ENCODE results near the gene ZSCAN26. TPM values are rescaled to one million over a fixed set of nuclear protein-coding genes. Genes with fewer than 3 reads are reported as not detected.

ZSCAN26 gene
- total RNA-seq, 4 donors from 2014 or later, result 11.4 to 19.5 (median 14.8) TPM

DNA sequence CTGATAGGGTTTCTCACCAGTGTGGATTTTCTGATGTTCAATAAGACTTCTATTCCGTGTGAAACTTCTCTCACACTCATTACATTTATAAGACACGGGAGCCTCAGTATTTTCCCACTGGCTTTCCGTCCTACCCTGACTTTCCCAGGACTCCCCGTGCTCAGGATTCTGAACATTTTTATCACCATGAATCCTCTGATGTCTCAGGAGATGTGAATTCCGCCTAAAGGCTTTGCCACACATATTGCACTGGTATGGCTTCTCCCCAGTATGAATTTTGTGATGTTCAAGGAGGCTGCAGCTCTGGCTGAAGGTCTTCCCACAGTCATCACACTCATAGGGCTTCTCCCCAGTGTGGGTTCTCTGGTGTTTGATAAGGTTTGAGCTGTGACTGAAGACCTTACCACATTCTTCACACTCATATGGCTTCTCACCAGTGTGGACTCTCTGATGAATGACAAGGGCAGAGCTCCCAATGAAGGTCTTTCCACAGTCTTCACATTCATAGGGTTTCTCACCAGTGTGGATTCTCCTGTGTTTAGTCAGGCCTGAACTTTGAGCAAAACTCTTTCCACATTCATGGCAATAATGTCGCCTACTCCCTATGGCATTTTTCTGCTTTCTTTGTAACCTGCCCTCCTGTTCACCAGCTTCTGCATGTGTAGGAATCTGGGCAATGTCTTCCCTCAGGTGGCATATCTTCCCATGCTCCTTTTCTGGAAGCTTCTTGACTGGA is 21.6 kb upstream of the ZSCAN26 start:
- no peak for DNase-seq (ENCODE audit: low spot score)
- no peak for ATAC-seq (ENCODE audit: low FRiP score)
- TF ChIP-seq, protein P1, sequence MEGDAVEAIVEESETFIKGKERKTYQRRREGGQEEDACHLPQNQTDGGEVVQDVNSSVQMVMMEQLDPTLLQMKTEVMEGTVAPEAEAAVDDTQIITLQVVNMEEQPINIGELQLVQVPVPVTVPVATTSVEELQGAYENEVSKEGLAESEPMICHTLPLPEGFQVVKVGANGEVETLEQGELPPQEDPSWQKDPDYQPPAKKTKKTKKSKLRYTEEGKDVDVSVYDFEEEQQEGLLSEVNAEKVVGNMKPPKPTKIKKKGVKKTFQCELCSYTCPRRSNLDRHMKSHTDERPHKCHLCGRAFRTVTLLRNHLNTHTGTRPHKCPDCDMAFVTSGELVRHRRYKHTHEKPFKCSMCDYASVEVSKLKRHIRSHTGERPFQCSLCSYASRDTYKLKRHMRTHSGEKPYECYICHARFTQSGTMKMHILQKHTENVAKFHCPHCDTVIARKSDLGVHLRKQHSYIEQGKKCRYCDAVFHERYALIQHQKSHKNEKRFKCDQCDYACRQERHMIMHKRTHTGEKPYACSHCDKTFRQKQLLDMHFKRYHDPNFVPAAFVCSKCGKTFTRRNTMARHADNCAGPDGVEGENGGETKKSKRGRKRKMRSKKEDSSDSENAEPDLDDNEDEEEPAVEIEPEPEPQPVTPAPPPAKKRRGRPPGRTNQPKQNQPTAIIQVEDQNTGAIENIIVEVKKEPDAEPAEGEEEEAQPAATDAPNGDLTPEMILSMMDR (IDR thresholded peaks at IDR 0.05), result no peak

DNA sequence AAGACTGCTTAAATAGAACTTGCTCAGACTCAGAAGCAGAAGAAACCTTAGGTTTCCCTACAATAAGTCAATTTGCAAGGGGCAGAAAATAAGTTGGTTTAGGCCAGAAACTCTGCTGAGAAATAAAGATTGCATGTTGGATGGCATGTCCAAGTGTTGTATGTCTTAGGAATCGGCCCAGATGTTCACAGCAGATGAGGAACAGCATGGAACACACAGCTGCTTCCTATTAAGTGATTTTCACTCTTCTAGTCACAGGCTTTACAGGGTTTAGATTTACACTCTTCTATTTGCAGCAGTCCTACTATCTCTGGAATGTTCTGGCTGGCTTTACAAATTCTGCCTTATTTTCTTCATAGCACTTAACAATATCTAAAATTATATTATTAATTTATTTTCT is 18.0 kb upstream of the ZSCAN26 start:
- TF ChIP-seq, protein P1 (IDR thresholded peaks at IDR 0.05), result no peak
- ATAC-seq (ENCODE audit: low FRiP score), result no peak

DNA sequence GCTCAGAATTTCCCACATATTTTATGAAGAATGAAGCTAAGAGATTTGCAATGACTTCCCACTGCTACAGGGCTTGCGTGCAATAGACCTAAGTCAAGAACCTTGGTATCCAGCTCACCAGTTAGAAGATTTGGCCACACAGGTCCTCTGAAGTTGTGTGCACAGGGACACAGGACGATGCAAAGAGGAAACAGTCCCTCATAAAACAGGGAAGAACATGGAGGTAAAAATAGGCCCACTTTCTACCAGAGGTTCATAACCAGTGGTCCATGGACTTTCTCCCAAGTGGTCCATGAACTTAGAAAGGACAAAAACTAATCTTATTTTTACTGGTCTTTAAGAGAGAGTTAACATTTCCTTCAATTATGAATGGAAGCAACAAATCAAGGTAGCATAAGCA is 16.2 kb upstream of the ZSCAN26 start:
- no peak for DNase-seq (ENCODE audit: low spot score)
- ATAC-seq (ENCODE audit: low FRiP score), result no peak
- TF ChIP-seq, protein P1 (IDR thresholded peaks at IDR 0.05), result no peak

More for the DNA sequence above, 18.0 kb upstream of the ZSCAN26 start:
- no peak for DNase-seq (ENCODE audit: low spot score)

DNA sequence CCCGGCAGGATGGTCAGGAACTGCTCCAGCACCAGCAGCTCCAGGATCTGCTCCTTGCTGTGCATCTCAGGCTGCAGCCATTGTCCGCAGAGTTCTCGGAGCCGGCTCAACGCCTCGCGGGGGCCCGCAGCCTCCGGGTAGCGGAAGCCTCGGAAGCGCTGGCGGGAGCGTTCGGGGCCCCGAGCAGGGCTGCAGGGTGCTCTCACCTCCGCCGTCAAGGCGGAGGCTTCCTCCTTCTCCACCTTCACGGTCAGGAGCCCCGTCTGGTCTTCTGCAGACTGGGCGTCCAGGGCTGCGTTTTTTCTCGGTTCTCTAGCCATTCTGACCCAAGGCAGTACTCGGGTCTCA is 15.3 kb upstream of the ZSCAN26 start:
- TF ChIP-seq, protein P1 (IDR thresholded peaks at IDR 0.05), result no peak
- DNase-seq (ENCODE audit: low spot score), result no peak
- ATAC-seq (ENCODE audit: low FRiP score), result no peak

DNA sequence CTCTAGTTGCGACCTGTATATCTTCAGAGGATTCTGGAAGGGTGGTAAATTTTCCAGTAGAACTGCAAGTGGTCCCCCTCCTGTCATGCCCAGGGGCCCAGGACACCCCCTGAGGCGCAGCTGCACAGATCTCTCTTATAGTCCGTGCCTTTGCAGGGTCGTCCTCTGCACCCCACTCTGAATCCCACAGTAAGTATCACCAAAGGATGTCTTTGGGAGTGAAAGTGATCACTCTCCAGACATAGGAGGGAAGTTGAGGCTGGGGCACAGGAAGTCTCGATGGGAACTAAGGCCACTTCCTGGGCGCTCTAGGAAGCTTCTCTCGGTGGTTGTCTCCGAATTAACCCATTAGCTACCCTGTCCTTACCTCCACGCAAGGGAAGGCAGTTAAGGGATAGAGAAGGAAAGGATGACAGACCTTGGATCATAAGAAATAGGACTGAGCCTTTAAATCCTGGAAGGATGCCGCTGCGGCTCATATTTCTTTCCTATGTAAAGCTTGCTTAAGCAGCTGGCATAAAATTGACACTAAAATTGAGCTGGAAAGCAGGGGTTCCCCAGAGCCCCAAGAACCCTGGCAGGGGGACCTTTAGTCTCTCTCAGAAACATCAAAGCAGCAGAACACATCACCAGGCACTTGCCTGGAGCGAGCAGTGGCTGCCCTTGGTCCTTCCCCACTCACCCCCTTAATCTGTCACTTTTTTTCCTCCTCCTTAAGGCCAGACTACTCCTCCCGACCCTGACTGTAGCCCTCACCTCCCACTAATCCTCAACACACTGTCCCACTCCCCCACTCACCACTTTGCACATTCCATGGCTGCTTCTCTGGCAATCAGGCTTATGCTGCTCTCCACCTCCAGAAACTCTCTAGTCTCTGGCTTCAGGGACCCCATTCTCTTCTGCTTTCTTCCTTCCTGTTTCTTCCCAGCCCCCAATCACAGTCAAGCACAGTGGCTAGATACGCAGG is 14.7 kb upstream of the ZSCAN26 start, which contains the start of gene ZKSCAN4:
ZKSCAN4 (minus strand) TSS at position 261 of the 967 bp plus-strand sequence. CDS start 289 bp downstream, outside the sequence.
- peak; percentile 95 for ATAC-seq (ENCODE audit: low FRiP score)

DNA sequence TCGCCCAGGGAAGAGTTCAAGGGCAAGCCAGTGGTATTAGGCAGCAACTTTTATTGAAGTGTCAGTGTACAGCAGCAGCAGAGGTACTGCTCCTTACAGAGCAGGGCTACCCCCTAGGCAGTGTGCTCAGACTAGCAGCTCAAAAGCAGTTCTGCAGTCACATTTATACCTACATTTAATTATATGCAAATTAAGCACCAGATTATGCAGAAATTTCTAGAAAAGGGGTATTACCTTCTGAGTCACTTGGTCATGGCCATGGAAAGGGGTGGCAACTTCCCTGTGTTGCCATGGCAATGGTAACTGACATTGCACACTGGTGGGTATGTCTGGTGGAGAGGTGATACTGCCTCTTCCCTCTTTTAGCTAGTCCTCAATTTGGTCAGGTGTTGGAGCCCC is 12.8 kb upstream of the ZSCAN26 start:
- DNase-seq (ENCODE audit: low spot score) (no peak), ATAC-seq (ENCODE audit: low FRiP score) (no peak)
- TF ChIP-seq, protein P1 (IDR thresholded peaks at IDR 0.05), result no peak

More for the DNA sequence above, 14.7 kb upstream of the ZSCAN26 start, which contains the start of gene ZKSCAN4:
- no peak for DNase-seq (ENCODE audit: low spot score)
- TF ChIP-seq, protein P1 (IDR thresholded peaks at IDR 0.05), result no peak

Measured in omental fat pad (tissue), 4 donors.